ENCODE measurements around the gene DOCK11. TPM values are rescaled to one million over a fixed set of nuclear protein-coding genes. Genes with fewer than 3 reads are reported as not detected.
A peak's percentile ranks its signal among the peaks of the same experiment; 100 is the strongest.

DOCK11 gene
- total and polyA plus RNA-seq, 2 of the 4 experiments (the other 2 are of a cell fraction) = 3.9 to 13.1 TPM

GRCh38 chrX:118530219-118530911, 34.8 kb downstream of the DOCK11 start:
- no peak overlapping the region for H3K27ac ChIP-seq (ENCODE audit: insufficient read depth, low read length)
- H3K14ac ChIP-seq (replicated peaks; ENCODE audit: low read depth, low read length) = 0 out of 2 replicates have a peak overlapping the region, but pooled peaks have one; percentile 72
- peak overlapping the region in 1 of 2 experiments; percentile 13; a peak in 1 of 4 replicates for H4K8ac ChIP-seq (ENCODE audit: low read depth in 2 of 2, low read length in 2 of 2)
- BruUV-seq (replicated peaks) = no TSS peak
- in situ Hi-C loops (cut with MboI; ENCODE audit: low sequenced_read_pairs) = no loop called here
- peak; percentile 59; the same call in 1 of the 2 replicates for ATAC-seq (ENCODE audit: low read depth)
- no peaks in the 10 kb centered on the region for H4K20me1 ChIP-seq (ENCODE audit: insufficient read depth, low read length)
- H3K9me3 ChIP-seq (ENCODE audit: control insufficient read depth, insufficient read depth, low read length) = no peaks in the 10 kb centered on the region
- intact Hi-C loops (cut with micrococcal nuclease) = no loop called here
- no peak overlapping the region for H2BK5ac ChIP-seq (ENCODE audit: low read depth, low read length, poor library complexity, severe bottlenecking)
- peaks cover 3 to 13% of the 10 kb centered on the region in 2 experiments; a peak in 2 of 4 replicates for H3K79me1 ChIP-seq (ENCODE audit: low read depth in 1 of 2, low read length in 2 of 2)
- WGBS, 2 experiments (ENCODE audit: extremely low coverage in 2 of 2, insufficient read length in 1 of 2) = no CpG with 5 or more reads among the region's 3 CpGs
- no peaks in the 10 kb centered on the region for H3K36me3 ChIP-seq (ENCODE audit: control insufficient read depth, insufficient read depth, low read length)
- H2BK20ac ChIP-seq (ENCODE audit: low read depth, low read length) = peak overlapping the region; percentile 49
- no peak overlapping the region for H3K4me3 ChIP-seq (ENCODE audit: insufficient read depth, low read depth, low read length)
- no peak overlapping the region; the same call in 1 of the 2 replicates for H3K4ac ChIP-seq (ENCODE audit: low read depth, low read length)
- peaks cover 5% of the 10 kb centered on the region for H3K4me1 ChIP-seq (ENCODE audit: control insufficient read depth, insufficient read depth, low read length)
- H3K18ac ChIP-seq (ENCODE audit: low read depth, low read length) = no peak overlapping the region
- no peak overlapping the region; the same call in 1 of the 2 replicates for H3K23ac ChIP-seq (ENCODE audit: low read depth, low read length)
- no peak overlapping the region for H4K5ac ChIP-seq (ENCODE audit: low read depth, low read length)
- H3K9ac ChIP-seq (ENCODE audit: low read depth, low read length) = no peak overlapping the region
- TF ChIP-seq CEBPB (IDR thresholded peaks at IDR 0.05; ENCODE audit: low read depth, low read length) (peak; percentile 76), FOS (IDR thresholded peaks at IDR 0.05; ENCODE audit: low read depth, low read length) (no peak)
- no peaks in the 10 kb centered on the region for H3K27me3 ChIP-seq (ENCODE audit: control insufficient read depth, insufficient read depth, low read length)
- POLR2A ChIA-PET (ENCODE audit: unreplicated experiment) = no interaction called here
- CTCF ChIA-PET = no interaction called here
- peak; percentile 48 for DNase-seq
- no peak overlapping the region for H4K91ac ChIP-seq (ENCODE audit: insufficient read depth, low read depth, low read length)
- H2AFZ ChIP-seq (replicated peaks; ENCODE audit: low read length, poor library complexity) = no peak overlapping the region
- H2BK15ac ChIP-seq (ENCODE audit: low read depth, low read length) = no peak overlapping the region; the same call in 2 of the 3 replicates
- H2BK120ac ChIP-seq (ENCODE audit: low read depth, low read length) = peak overlapping the region; percentile 32
- no peak overlapping the region for H2AK5ac ChIP-seq (ENCODE audit: low read depth, low read length)
- peaks cover 9% of the 10 kb centered on the region; the same call in 1 of the 2 replicates for H3K9me1 ChIP-seq (ENCODE audit: insufficient read depth, low read length)
- dilution Hi-C loops (cut with HindIII; ENCODE audit: low sequenced_read_pairs, unreplicated experiment) = no loop called here
- no peak overlapping the region for H3K4me2 ChIP-seq (ENCODE audit: low read depth, low read length)
- no peak overlapping the region for H3K56ac ChIP-seq (ENCODE audit: extremely low read depth, insufficient read depth, low read length)
- H2AK9ac ChIP-seq (replicated peaks; ENCODE audit: low read depth, low read length, poor library complexity) = peak overlapping the region; percentile 5
